T-helper 1 cell (primary cell): ENCODE measurements around the gene CADM1.
A peak's percentile ranks its signal among the peaks of the same experiment; 100 is the strongest.

ENCODE experiments used
- DNase-seq, 5 donors: peaks; one replicate each; pipeline ENCODE4 v3.0.0-alpha.2; 2012 to 2020

CADM1 gene

GRCh38 chr11:115199481-115200069 is 304.6 kb downstream of the CADM1 start:
- no peak for DNase-seq

- no peak for DNase-seq
These were observed 305.9 kb downstream of the CADM1 start for GRCh38 chr11:115198321-115198741.

GRCh38 chr11:115197433-115197832 is 306.8 kb downstream of the CADM1 start:
- DNase-seq: no peak

- no peak for DNase-seq
These were observed 307.2 kb downstream of the CADM1 start for GRCh38 chr11:115197031-115197430.

GRCh38 chr11:115194802-115195110 is 309.5 kb downstream of the CADM1 start:
- peak in 1 of 5 donors; percentile 66 for DNase-seq

- DNase-seq: peak in 1 of 5 donors; percentile 69
These were observed 310.1 kb downstream of the CADM1 start for GRCh38 chr11:115193914-115194801.

- DNase-seq: no peak
These were observed 312.5 kb downstream of the CADM1 start for GRCh38 chr11:115191761-115192160.

GRCh38 chr11:115190196-115190595 is 314.0 kb downstream of the CADM1 start:
- DNase-seq: no peak

- DNase-seq: no peak
These were observed 315.3 kb downstream of the CADM1 start for GRCh38 chr11:115188898-115189278.

- DNase-seq: no peak
These were observed 315.9 kb downstream of the CADM1 start for GRCh38 chr11:115188188-115188897.

- no peak for DNase-seq
These were observed 318.3 kb downstream of the CADM1 start for GRCh38 chr11:115185931-115186330.

GRCh38 chr11:115185507-115185906 is 318.7 kb downstream of the CADM1 start:
- no peak for DNase-seq

- no peak for DNase-seq
These were observed 319.3 kb downstream of the CADM1 start for GRCh38 chr11:115184901-115185300.

- DNase-seq: no peak
These were observed 320.4 kb downstream of the CADM1 start for GRCh38 chr11:115183830-115184229.

- DNase-seq: no peak
These were observed 321.1 kb downstream of the CADM1 start for GRCh38 chr11:115183136-115183535.

- no peak for DNase-seq
These were observed 321.8 kb downstream of the CADM1 start for GRCh38 chr11:115182282-115182955.

GRCh38 chr11:115181538-115181937 is 322.7 kb downstream of the CADM1 start:
- no peak for DNase-seq

- no peak for DNase-seq
These were observed 323.9 kb downstream of the CADM1 start for GRCh38 chr11:115180272-115180671.

GRCh38 chr11:115179636-115180035 is 324.6 kb downstream of the CADM1 start:
- DNase-seq: no peak

- no peak for DNase-seq
These were observed 325.5 kb downstream of the CADM1 start for GRCh38 chr11:115178705-115179104.

- DNase-seq: no peak
These were observed 331.1 kb downstream of the CADM1 start for GRCh38 chr11:115173136-115173535.

GRCh38 chr11:115170133-115170815 is 333.9 kb downstream of the CADM1 start:
- peak in 1 of 5 donors; percentile 16 for DNase-seq

- no peak for DNase-seq
These were observed 335.0 kb downstream of the CADM1 start for GRCh38 chr11:115169251-115169650.
